ENCODE results near the gene BDNF.

The BDNF gene

GRCh38 chr11:27705873-27706820 is 5.9 kb upstream of the BDNF start:
- DNase-seq (ENCODE audit: low spot score), result peak; percentile 29

GRCh38 chr11:27703481-27703880 is 3.2 kb upstream of the BDNF start:
- peak; percentile 9 for DNase-seq (ENCODE audit: low spot score)

DNA sequence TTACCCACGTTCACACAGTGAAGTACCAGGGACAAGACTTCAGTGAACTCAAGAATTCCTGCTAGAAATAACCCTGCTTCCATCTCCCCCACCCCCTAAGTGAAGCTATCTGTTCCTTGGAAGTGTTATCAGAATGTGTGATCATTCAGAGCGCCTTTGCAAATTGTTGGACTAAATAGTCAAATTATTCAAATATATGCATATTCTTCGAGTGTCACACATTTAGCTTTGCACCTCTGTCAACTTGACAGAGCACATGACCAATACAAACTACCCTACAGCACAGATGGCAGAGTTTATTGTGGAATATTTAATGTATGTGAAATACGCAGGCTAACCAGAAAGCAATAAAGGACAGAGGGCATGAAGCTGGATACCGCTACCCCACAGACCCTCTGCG is 2.6 kb upstream of the BDNF start:
- DNase-seq (ENCODE audit: low spot score), result no peak

DNA sequence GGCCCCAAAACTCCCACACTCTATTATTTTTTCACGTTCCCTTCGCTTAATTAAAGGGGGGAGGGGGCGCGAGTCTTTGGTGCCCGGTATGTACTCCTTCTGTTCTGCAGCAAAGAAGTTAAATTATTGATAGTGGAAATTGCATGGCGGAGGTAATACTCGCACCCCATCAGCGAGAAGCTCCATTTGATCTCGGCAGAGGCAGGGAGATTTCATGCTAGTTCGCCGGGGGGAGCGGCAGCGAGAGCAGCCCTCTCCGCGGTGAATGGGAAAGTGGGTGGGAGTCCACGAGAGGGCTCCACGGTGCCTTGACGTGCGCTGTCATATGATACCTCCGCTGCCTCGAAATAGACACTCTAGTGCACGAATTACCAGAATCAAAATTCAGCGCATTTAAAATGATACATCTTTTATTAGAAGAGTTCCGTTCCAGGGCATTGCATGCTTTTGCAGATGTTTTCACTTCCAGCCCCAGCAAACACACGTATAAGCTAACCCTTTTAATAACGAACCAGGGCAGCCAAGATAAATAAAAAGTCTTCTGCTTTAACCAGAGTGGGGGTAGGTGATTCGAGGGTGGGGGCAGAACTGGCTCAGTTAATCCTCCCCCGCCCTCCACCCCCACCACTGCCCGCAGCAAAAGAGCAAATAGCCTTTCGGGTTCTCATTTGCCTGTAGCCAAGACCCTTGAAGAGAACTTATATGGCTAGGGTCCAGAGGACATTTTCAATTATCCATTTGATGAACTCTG is 1.3 kb upstream of the BDNF start:
- peak; percentile 69 for DNase-seq (ENCODE audit: low spot score)

GRCh38 chr11:27699926-27700350 is 317 bp downstream of the BDNF start:
- DNase-seq (ENCODE audit: low spot score), result peak; percentile 6

GRCh38 chr11:27699242-27699925 is 871 bp downstream of the BDNF start:
- no peak for DNase-seq (ENCODE audit: low spot score)

- peak; percentile 92 for DNase-seq (ENCODE audit: low spot score)
These were observed 1.4 kb downstream of the BDNF start for GRCh38 chr11:27698872-27699241.

- DNase-seq (ENCODE audit: low spot score), result no peak
These were observed 2.5 kb downstream of the BDNF start for GRCh38 chr11:27697679-27698275.

DNA sequence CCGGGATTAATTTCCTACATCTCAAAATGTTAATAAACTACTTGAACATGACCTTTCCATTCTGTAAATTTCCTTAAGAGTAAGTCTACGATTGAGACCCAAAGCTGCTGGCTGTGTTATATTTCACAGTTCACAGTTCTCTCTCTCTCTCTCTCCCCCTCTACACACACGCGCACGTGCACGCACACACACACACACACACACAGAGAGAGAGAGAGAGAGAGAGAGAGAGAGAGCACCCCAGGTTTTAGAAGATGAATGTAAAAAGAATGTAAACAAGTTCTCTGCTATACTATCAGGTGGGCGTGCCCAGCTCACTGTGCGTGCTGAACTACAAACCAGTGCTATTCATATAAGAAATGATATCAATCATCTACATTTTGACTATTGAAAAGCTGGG is 3.3 kb downstream of the BDNF start:
- DNase-seq (ENCODE audit: low spot score), result no peak

DNA sequence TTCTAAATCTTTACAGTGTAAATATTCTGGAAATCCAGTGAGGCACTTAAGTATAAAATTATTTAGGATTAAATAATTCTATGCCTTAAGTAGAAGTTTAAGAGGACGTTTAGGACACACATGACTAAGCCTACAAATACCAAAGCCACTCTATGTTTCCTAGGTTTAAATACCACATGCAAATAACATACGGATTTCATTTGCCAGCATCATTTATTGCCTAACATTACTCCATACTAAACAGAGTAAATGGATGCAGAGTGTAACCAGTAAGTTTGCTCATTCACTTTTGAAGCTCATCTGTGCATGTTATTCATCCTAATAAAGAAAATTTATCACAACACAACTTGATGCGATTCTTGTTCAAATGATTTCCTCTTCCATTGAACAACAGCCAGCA is 4.1 kb downstream of the BDNF start:
- peak; percentile 11 for DNase-seq (ENCODE audit: low spot score)

- DNase-seq (ENCODE audit: low spot score), result no peak
These were observed 5.3 kb downstream of the BDNF start for GRCh38 chr11:27694992-27695391.

DNA sequence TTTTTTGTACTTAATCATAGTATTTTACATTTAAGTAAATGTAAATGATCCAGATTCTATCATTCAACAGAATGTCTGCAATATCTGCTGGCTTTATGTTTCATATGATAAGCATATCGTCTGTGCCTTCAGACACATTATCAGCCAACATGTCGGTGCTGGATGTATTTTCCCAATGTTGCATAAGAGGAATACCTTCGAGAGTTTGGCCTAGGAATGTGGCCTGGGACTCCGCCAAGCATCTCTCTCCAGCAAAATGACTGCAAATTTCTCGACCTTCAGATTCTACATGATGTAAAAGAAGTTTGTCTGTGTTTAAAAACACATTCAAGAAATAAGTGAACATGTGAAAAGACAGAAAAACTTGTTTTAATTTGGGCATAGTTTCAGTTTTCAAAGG is 6.9 kb downstream of the BDNF start:
- no peak for DNase-seq (ENCODE audit: low spot score)

DNA sequence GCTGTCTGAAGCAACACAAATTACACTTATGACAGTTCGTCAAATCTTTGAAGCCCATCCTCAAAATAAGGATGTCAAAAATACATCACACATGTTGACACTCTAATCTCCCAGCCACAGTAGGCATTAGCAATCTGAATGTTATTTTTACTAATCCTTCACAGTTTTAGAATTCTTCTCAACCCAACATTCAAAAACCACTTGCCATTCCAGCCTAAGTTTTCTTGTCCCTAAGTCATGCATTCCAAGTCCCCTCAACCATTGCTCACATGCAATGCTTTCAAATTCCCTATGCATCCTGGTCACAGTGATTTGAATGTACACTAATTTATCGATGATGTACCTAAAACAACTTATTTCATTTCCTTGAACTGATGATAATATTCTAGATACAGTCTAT is 7.5 kb downstream of the BDNF start:
- DNase-seq (ENCODE audit: low spot score), result no peak

DNA sequence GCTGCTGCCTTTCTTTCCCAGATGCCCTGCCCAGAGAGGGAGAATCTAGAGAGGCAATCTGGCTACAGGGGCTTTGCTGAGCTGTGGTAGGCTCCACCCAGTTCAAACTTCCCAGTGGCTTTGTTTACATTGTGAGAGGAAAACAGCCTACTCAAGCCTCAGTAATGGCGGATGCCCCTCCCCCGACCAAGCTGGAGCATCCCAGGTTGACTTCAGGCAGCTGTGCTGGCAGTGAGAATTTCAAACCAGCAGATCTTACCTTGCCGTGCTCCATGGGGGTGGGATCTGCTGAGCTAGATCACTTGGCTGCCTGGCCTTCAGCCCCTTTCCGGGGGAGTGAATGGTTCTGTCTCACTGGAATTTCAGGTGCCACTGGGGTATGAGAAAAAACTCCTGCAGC is 12.2 kb downstream of the BDNF start:
- DNase-seq (ENCODE audit: low spot score), result no peak

- no peak for DNase-seq (ENCODE audit: low spot score)
These were observed 18.6 kb downstream of the BDNF start for GRCh38 chr11:27681664-27682063.

DNA sequence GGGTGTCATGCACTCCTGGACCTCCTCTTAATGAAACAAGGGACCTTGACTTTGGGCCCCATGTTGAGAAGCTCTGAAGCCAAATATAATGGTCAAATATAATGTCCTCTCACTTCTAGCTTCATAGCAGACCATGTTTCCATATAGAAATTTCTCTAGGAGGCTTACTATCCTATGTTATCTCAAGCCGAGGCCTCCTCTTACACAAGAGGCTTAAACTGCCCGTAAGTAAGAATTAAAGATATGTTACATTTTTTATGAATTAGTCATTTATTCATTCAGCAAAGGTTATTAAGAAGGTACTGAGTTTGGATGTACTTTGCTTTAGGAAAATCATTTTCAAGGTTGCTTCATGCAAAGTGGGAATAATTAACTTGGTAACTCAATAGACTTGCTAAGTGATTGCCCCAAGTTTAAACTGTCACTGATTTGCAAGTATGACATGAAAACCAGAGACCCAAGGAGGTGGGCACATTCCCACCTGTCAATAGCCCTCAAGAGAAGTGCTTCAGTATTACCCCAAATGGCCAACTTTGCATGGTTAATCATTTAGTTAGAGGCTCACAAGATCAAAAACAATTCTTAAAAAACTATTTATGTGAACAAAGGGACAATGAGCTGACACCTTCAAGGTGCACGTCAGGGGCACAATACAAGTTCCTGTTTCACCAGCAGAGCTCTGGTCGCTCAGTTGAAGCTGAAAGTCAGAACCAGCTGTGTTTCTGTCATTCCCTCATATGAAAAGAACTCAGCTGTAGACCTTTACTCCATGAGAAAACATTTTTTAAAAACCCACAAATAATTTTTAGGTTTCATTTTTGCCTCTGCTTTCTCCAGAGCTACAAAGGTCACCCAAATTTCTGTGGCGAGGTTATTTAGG is 20.9 kb downstream of the BDNF start:
- no peak for DNase-seq (ENCODE audit: low spot score)

GRCh38 chr11:27678242-27678641 is 22.0 kb downstream of the BDNF start:
- DNase-seq (ENCODE audit: low spot score), result no peak

- DNase-seq (ENCODE audit: low spot score), result no peak
These were observed 23.1 kb downstream of the BDNF start for GRCh38 chr11:27677108-27677507.

GRCh38 chr11:27673979-27674663 is 26.1 kb downstream of the BDNF start:
- no peak for DNase-seq (ENCODE audit: low spot score)

DNA sequence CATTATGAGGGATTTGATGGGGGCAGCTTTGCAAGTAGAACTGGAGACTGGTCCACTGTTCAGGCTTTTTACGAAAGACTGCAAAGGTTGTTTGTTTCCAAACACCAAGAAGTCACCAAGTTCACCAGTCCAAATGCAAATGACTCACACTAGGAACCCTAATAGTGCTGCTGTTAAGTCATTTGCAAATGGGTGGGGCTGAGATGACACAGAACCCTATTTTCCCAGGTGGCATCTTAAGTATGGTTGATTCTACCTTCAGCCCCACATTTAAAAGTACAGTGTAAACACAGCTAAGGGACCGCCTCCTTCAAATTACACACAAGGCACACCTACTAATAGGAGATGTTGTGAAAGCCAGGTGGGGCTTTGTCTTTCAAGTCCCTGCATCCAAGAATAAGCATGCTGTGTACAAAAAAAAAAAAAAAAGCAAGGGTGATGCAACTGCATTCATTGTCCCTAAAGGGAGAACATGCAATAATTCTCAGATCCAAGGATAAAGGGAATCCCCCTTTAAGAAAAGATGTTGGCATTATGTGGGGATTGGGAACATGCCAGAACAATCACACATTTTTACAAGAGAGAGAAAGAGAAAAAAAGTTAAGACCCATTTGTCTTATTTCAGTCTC is 27.3 kb downstream of the BDNF start:
- peak; percentile 33 for DNase-seq (ENCODE audit: low spot score)

Measured in AG08395 (cell line).